PC-3 (cell line): ENCODE measurements around the gene TAP1. TPM values are rescaled to one million over a fixed set of nuclear protein-coding genes. Genes with fewer than 3 reads are reported as not detected.
A peak's percentile ranks its signal among the peaks of the same experiment; 100 is the strongest.

ENCODE experiments used
- ATAC-seq: fragments of 200-7000 bp; cut with Tn5 transposase; 2 replicates; pipeline ENCODE4 v1.9.1; 2020; ENCODE audit warnings: mild to moderate bottlenecking, moderate library complexity
- BruUV-seq: library from RNA; stranded (reverse); fragments of 400-500 nt; replicated peaks from 2 replicates; lab custom pipeline; 2021; lab: Mats Ljungman, UMichigan
- CTCF ChIA-PET: fragments of 300-600 bp; sonication (Branson Sonifier 250); formaldehyde crosslinking; loops from one replicate; lab custom pipeline; 2022; ENCODE audit warnings: antibody characterized with exemption; lab: Charles Lee
- POLR2A ChIA-PET: fragments of 300-600 bp; sonication (Branson Sonifier 250); formaldehyde crosslinking; loops from one replicate; lab custom pipeline; 2022; ENCODE audit warnings: antibody characterized with exemption; ENCODE audit not compliant: unreplicated experiment; lab: Charles Lee
- DNase-seq: peaks from one replicate; pipeline ENCODE4 v3.0.0-alpha.2; 2015
- H2AFZ ChIP-seq: fragments of 300-600 bp; sonication (generic); 2 replicates; pipeline ENCODE4 v1.6.0; 2016; ENCODE audit warnings: antibody characterized with exemption, low read length
- H3F3A ChIP-seq: fragments of 300-600 bp; sonication (generic); one replicate; pipeline ENCODE4 v1.6.0; 2017; ENCODE audit warnings: antibody characterized with exemption, low read length, control low read depth, mild to moderate bottlenecking; ENCODE audit not compliant: unreplicated experiment
- H3K27ac ChIP-seq: fragments of 300-600 bp; sonication (generic); 2 replicates; pipeline ENCODE4 v1.5.1; 2016; ENCODE audit warnings: mild to moderate bottlenecking, low read length
- H3K27me3 ChIP-seq: fragments of 300-600 bp; sonication (generic); 2 replicates; pipeline ENCODE4 v1.6.1; 2016; ENCODE audit warnings: low read length, mixed read lengths
- H3K36me3 ChIP-seq: fragments of 300-600 bp; sonication (generic); 2 replicates; pipeline ENCODE4 v1.6.1; 2016; ENCODE audit warnings: low read depth, mixed run types, low read length, mixed read lengths
- H3K4me1 ChIP-seq: fragments of 300-600 bp; sonication (generic); 2 replicates; pipeline ENCODE4 v1.5.1; 2016; ENCODE audit warnings: low read length; ENCODE audit not compliant: insufficient read depth
- H3K4me2 ChIP-seq: fragments of 300-600 bp; sonication (generic); 2 replicates; pipeline ENCODE4 v1.6.0; 2016; ENCODE audit warnings: low read length
- H3K4me3 ChIP-seq: fragments of 300-600 bp; sonication (generic); 2 replicates; pipeline ENCODE4 v1.5.1; 2016; ENCODE audit warnings: mild to moderate bottlenecking, low read length, mixed read lengths
- H3K79me2 ChIP-seq: fragments of 300-600 bp; sonication (generic); 2 replicates; pipeline ENCODE4 v1.6.1; 2017; ENCODE audit warnings: low read length, mixed read lengths
- H3K9ac ChIP-seq: fragments of 300-600 bp; sonication (generic); 2 replicates; pipeline ENCODE4 v1.6.0; 2016; ENCODE audit warnings: mild to moderate bottlenecking, low read length
- H3K9me2 ChIP-seq: fragments of 300-600 bp; sonication (generic); replicated peaks from 2 replicates; pipeline ENCODE4 v1.6.1; 2016; ENCODE audit warnings: mixed run types, low read length, mixed read lengths
- H3K9me3 ChIP-seq: fragments of 300-600 bp; sonication (generic); 2 replicates; pipeline ENCODE4 v1.6.1; 2016; ENCODE audit warnings: low read length, mixed read lengths
- H4K20me1 ChIP-seq: fragments of 300-600 bp; sonication (generic); 2 replicates; pipeline ENCODE4 v1.6.1; 2016; ENCODE audit warnings: low read length, mixed read lengths
- EZH2 ChIP-seq: fragments of 300-600 bp; sonication (generic); IDR thresholded peaks from one replicate; pipeline ENCODE4 v1.6.1; 2017; ENCODE audit warnings: antibody characterized with exemption, mild to moderate bottlenecking, low read length; ENCODE audit not compliant: unreplicated experiment
- EZH2phosphoT487 ChIP-seq: fragments of 300-600 bp; sonication (generic); IDR thresholded peaks from 2 replicates; pipeline ENCODE4 v1.6.1; 2018; ENCODE audit warnings: mild to moderate bottlenecking, antibody characterized with exemption, low read length, borderline replicate concordance
- intact Hi-C: fragments of 100-400 bp; cut with micrococcal nuclease; formaldehyde crosslinking; loops from 2 replicates; pipeline ENCODE4 v1.9.0; 2023
- total RNA-seq: library from RNA; depleted of rRNA; stranded (reverse); fragments of >200 nt; gene quantifications from 2 replicates; pipeline ENCODE4 v1.2.3, GENCODE V29; 2014
- TF ChIP-seq, protein P1 (sequence below): fragments of 300-600 bp; sonication (generic); conservative IDR thresholded peaks from 2 replicates; pipeline ENCODE4 v1.5.1; 2017; ENCODE audit warnings: antibody characterized with exemption, low read depth, mild to moderate bottlenecking, low read length

Gene TAP1
- total RNA-seq, 1 experiment from 2014 or later, result 15.8 TPM

DNA sequence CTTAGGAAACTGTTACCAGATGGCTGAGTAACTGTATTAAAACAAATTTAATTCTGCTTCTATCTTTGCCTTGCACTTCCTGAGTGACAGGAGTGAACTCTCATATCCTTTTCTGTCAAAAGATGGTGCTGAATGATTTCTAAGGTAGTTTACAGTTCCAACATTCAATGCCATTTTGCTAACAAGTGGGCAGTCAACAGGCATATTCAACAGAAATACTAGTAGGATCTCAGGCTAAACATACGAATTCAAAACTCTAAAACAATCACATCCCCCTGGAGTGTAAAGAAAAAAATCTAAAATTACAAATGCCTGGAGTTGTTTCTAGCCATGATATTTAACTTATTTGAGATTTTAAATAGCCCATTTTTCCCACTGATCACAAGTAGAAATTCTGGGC lies 7.2 kb upstream of the TAP1 start:
- DNase-seq (no peak), ATAC-seq (no peak)
- ChIA-PET POLR2A (interaction anchor here (1.4 kb wide), 1 partner anchor 111 kb away, joined by 4 read pairs; no protein-coding TSS in a partner anchor), CTCF (interaction anchor here (1.2 kb wide), 1 partner anchor 22 kb away, joined by 18 read pairs; the partner anchor contains the start of gene TAP2)
- H3F3A ChIP-seq, result no peaks in the 10 kb centered on the region
- H3K27me3 ChIP-seq, result no peaks in the 10 kb centered on the region
- no peak for TF ChIP-seq EZH2phosphoT487
- TF ChIP-seq, protein P1, sequence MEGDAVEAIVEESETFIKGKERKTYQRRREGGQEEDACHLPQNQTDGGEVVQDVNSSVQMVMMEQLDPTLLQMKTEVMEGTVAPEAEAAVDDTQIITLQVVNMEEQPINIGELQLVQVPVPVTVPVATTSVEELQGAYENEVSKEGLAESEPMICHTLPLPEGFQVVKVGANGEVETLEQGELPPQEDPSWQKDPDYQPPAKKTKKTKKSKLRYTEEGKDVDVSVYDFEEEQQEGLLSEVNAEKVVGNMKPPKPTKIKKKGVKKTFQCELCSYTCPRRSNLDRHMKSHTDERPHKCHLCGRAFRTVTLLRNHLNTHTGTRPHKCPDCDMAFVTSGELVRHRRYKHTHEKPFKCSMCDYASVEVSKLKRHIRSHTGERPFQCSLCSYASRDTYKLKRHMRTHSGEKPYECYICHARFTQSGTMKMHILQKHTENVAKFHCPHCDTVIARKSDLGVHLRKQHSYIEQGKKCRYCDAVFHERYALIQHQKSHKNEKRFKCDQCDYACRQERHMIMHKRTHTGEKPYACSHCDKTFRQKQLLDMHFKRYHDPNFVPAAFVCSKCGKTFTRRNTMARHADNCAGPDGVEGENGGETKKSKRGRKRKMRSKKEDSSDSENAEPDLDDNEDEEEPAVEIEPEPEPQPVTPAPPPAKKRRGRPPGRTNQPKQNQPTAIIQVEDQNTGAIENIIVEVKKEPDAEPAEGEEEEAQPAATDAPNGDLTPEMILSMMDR, result no peak
- no peak for TF ChIP-seq EZH2
- H3K9me2 ChIP-seq, result no peaks in the 10 kb centered on the region
- no TSS peak for BruUV-seq
- H3K9ac ChIP-seq, result no peak overlapping the region
- peak overlapping the region; percentile 47; the same call in 1 of the 2 replicates for H2AFZ ChIP-seq
- no peaks in the 10 kb centered on the region for H3K79me2 ChIP-seq
- no peak overlapping the region for H3K4me3 ChIP-seq
- intact Hi-C loops, result loop anchor here (1.0 kb wide), 1 partner anchor 22 kb away; the partner anchor contains the start of gene TAP2
- peak overlapping the region; percentile 55 for H3K4me2 ChIP-seq
- H3K36me3 ChIP-seq, result no peaks in the 10 kb centered on the region
- H4K20me1 ChIP-seq, result no peaks in the 10 kb centered on the region
- peaks cover 6% of the 10 kb centered on the region; the same call in 1 of the 2 replicates for H3K4me1 ChIP-seq
- no peaks in the 10 kb centered on the region for H3K9me3 ChIP-seq
- H3K27ac ChIP-seq, result no peak overlapping the region

- Histone ChIP-seq H3K79me2 (no peaks in the 10 kb centered on the region), H3K36me3 (no peaks in the 10 kb centered on the region), H4K20me1 (no peaks in the 10 kb centered on the region), H3F3A (no peaks in the 10 kb centered on the region), H3K9me3 (no peaks in the 10 kb centered on the region), H2AFZ (no peak overlapping the region), H3K27me3 (no peaks in the 10 kb centered on the region), H3K4me2 (no peak overlapping the region), H3K27ac (no peak overlapping the region), H3K9me2 (no peaks in the 10 kb centered on the region), H3K4me1 (peaks cover 6% of the 10 kb centered on the region; the same call in 1 of the 2 replicates), H3K9ac (no peak overlapping the region), H3K4me3 (no peak overlapping the region)
- POLR2A ChIA-PET, result no interaction called here
- CTCF ChIA-PET, result no interaction called here
- no peak for ATAC-seq
- BruUV-seq, result no TSS peak
- DNase-seq, result no peak
- TF ChIP-seq EZH2, result no peak
- no peak for TF ChIP-seq EZH2phosphoT487
- TF ChIP-seq, protein P1, result no peak
- intact Hi-C loops, result no loop called here
These were observed 4.7 kb upstream of the TAP1 start for GRCh38 chr6:32858194-32858593.

GRCh38 chr6:32857156-32857891 lies 3.8 kb upstream of the TAP1 start:
- ATAC-seq, result no peak
- TF ChIP-seq, protein P1, result no peak
- no peak for TF ChIP-seq EZH2
- no peak for TF ChIP-seq EZH2phosphoT487
- Histone ChIP-seq H2AFZ (no peak overlapping the region), H4K20me1 (no peaks in the 10 kb centered on the region), H3K4me1 (peaks cover 8% of the 10 kb centered on the region), H3K9me3 (no peaks in the 10 kb centered on the region), H3K36me3 (no peaks in the 10 kb centered on the region), H3K79me2 (no peaks in the 10 kb centered on the region), H3K4me3 (no peak overlapping the region), H3K27me3 (no peaks in the 10 kb centered on the region), H3K4me2 (no peak overlapping the region), H3K9ac (no peak overlapping the region), H3F3A (no peaks in the 10 kb centered on the region), H3K9me2 (no peaks in the 10 kb centered on the region), H3K27ac (no peak overlapping the region)
- intact Hi-C loops, result no loop called here
- BruUV-seq, result no TSS peak
- CTCF ChIA-PET, result interaction anchor here (0.9 to 1.3 kb wide), 3 partner anchors 11 to 76 kb away, joined by 3 to 5 read pairs (median 3); partner anchors contain the start of gene TAP2
- POLR2A ChIA-PET, result no interaction called here
- no peak for DNase-seq
